Activated CD8-positive, alpha-beta memory T cell treated with anti-CD3 and anti-CD28 coated beads for 48 hours (primary cell): ENCODE measurements around the gene SFXN3.

Experiments
- DNase-seq, 3 experiments: peaks; one replicate each; pipeline ENCODE4 v3.0.0-alpha.2; 2020; ENCODE audit warnings: low read depth in 2 of 3, low spot score in 2 of 3

SFXN3 gene

GRCh38 chr10:101071267-101071884, 40.3 kb downstream of the SFXN3 start:
- no peak for DNase-seq

GRCh38 chr10:101071885-101072433, 40.9 kb downstream of the SFXN3 start:
- DNase-seq: no peak

- DNase-seq: no peak
These were observed 41.9 kb downstream of the SFXN3 start for GRCh38 chr10:101072923-101073322.

GRCh38 chr10:101073631-101074030, 42.6 kb downstream of the SFXN3 start:
- no peak for DNase-seq

GRCh38 chr10:101075775-101076174, 44.7 kb downstream of the SFXN3 start:
- no peak for DNase-seq

- no peak for DNase-seq
These were observed 45.6 kb downstream of the SFXN3 start for GRCh38 chr10:101076630-101077029.

GRCh38 chr10:101079874-101080273, 48.8 kb downstream of the SFXN3 start:
- no peak for DNase-seq

- DNase-seq: no peak
These were observed 50.2 kb downstream of the SFXN3 start for GRCh38 chr10:101080933-101081931.

GRCh38 chr10:101085846-101086245, 54.8 kb downstream of the SFXN3 start:
- no peak for DNase-seq

GRCh38 chr10:101087376-101087775, 56.3 kb downstream of the SFXN3 start:
- no peak for DNase-seq

GRCh38 chr10:101087965-101088364, 56.9 kb downstream of the SFXN3 start:
- no peak for DNase-seq

GRCh38 chr10:101089520-101090299, 58.7 kb downstream of the SFXN3 start:
- no peak for DNase-seq

GRCh38 chr10:101090597-101090996, 59.6 kb downstream of the SFXN3 start:
- no peak for DNase-seq
